ENCODE data around the gene NPTXR.

DNA sequence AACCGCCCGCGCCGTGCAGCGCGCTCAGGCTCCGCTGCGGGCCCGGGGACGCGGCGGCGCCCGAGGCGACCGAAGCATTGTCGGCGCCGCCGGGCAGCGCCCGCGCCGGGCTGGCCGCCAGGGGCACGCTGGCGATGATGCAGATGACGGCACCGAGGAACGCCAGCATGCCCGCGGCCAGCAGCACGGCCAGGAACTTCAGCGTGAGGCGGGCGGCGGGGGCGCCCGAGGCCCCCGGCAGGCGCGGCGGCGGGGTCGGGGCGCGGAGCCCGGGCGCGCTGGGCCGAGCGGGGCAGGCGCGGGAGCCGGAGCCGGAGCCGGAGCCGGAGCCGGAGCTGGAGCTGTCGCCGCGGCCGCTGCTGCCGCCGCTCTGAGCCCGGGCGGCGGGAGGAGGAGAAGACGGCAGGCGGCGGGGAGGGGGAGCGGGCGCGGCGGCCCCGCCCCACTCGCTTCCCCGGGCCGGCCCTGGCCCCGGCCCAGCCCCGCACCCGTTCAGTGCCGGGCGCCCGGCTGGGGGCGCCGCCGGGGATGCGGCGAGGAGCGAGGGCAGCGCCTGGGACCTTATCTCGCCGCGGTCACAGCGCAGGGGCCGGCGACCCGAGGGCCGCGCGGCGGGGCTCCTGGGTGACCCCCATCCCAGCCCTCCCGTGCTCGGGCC is at the start of gene NPTXR:
- TF ChIP-seq, protein P1, sequence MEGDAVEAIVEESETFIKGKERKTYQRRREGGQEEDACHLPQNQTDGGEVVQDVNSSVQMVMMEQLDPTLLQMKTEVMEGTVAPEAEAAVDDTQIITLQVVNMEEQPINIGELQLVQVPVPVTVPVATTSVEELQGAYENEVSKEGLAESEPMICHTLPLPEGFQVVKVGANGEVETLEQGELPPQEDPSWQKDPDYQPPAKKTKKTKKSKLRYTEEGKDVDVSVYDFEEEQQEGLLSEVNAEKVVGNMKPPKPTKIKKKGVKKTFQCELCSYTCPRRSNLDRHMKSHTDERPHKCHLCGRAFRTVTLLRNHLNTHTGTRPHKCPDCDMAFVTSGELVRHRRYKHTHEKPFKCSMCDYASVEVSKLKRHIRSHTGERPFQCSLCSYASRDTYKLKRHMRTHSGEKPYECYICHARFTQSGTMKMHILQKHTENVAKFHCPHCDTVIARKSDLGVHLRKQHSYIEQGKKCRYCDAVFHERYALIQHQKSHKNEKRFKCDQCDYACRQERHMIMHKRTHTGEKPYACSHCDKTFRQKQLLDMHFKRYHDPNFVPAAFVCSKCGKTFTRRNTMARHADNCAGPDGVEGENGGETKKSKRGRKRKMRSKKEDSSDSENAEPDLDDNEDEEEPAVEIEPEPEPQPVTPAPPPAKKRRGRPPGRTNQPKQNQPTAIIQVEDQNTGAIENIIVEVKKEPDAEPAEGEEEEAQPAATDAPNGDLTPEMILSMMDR (IDR thresholded peaks at IDR 0.05): no peak
- no peak for TF ChIP-seq POLR2A (IDR thresholded peaks at IDR 0.05)
